Femur (tissue), 1 donor: ENCODE results near the gene RPS17.
"Not testable (repeated sequence)": the region's sequence is repeated elsewhere in the genome, so short reads cannot be mapped to it uniquely, and the experiment has no call there.

ENCODE experiments used
- DNase-seq: peaks from one replicate; pipeline ENCODE4 v3.0.0-alpha.2; 2017

Gene RPS17

GRCh38 chr15:82505842-82506241, 34.4 kb downstream of the RPS17 start:
- DNase-seq = not testable (repeated sequence)

- DNase-seq = not testable (repeated sequence)
Observed at GRCh38 chr15:82504074-82504473, 36.2 kb downstream of the RPS17 start.

GRCh38 chr15:82502700-82503339, 37.4 kb downstream of the RPS17 start:
- DNase-seq = not testable (repeated sequence)

- not testable (repeated sequence) for DNase-seq
Observed at GRCh38 chr15:82500772-82501171, 39.5 kb downstream of the RPS17 start.

- DNase-seq = not testable (repeated sequence)
Observed at GRCh38 chr15:82497978-82498377, 42.3 kb downstream of the RPS17 start.

- not testable (repeated sequence) for DNase-seq
Observed at GRCh38 chr15:82488250-82488649, 52.0 kb downstream of the RPS17 start.

- DNase-seq = not testable (repeated sequence)
Observed at GRCh38 chr15:82487045-82487444, 53.2 kb downstream of the RPS17 start.
